Fibroblast of villous mesenchyme (primary cell): Measurements from ENCODE around the gene ATP2C2. TPM values are rescaled to one million over a fixed set of nuclear protein-coding genes. Genes with fewer than 3 reads are reported as not detected.

Source experiments
- DNase-seq: peaks from one replicate; pipeline ENCODE4 v3.0.0-alpha.2; 2010; ENCODE audit warnings: low read depth
- H3K4me3 ChIP-seq: 2 replicates; pipeline ENCODE4 v1.5.1; 2011; ENCODE audit warnings: low read depth, mild to moderate bottlenecking, low read length
- CTCF ChIP-seq: IDR thresholded peaks from 2 replicates; pipeline ENCODE4 v1.5.1; 2012; ENCODE audit warnings: low read depth, mild to moderate bottlenecking, low read length; ENCODE audit not compliant: insufficient read depth
- total RNA-seq: library from RNA; depleted of rRNA; stranded (reverse); fragments of >200 nt; gene quantifications from 2 replicates; pipeline ENCODE4 v1.2.3, GENCODE V29; 2012

Gene ATP2C2
- total RNA-seq, 1 donor: not detected

- no peak overlapping the region for H3K4me3 ChIP-seq
- TF ChIP-seq CTCF: no peak
- DNase-seq: no peak
Observed at GRCh38 chr16:84379709-84380362, 11.5 kb downstream of the ATP2C2 start.

GRCh38 chr16:84380405-84380804, 12.1 kb downstream of the ATP2C2 start:
- DNase-seq: no peak
- H3K4me3 ChIP-seq: no peak overlapping the region

GRCh38 chr16:84382396-84382795, 14.1 kb downstream of the ATP2C2 start:
- no peak for TF ChIP-seq CTCF
- H3K4me3 ChIP-seq: no peak overlapping the region
- DNase-seq: no peak

More at GRCh38 chr16:84380405-84380804, 12.1 kb downstream of the ATP2C2 start:
- TF ChIP-seq CTCF: no peak

GRCh38 chr16:84383106-84383505, 14.8 kb downstream of the ATP2C2 start:
- H3K4me3 ChIP-seq: no peak overlapping the region
- no peak for DNase-seq
- TF ChIP-seq CTCF: no peak

GRCh38 chr16:84386047-84386446, 17.7 kb downstream of the ATP2C2 start:
- no peak for TF ChIP-seq CTCF
- no peak for DNase-seq
- no peak overlapping the region for H3K4me3 ChIP-seq

GRCh38 chr16:84387021-84387420, 18.7 kb downstream of the ATP2C2 start:
- DNase-seq: no peak
- no peak for TF ChIP-seq CTCF
- H3K4me3 ChIP-seq: no peak overlapping the region
